B cell (primary cell): ENCODE results near the gene UNC13C. TPM values are rescaled to one million over a fixed set of nuclear protein-coding genes. Genes with fewer than 3 reads are reported as not detected.

Experiments used
- ATAC-seq: fragments of 200-7000 bp; cut with Tn5 transposase; one replicate; pipeline ENCODE4 v1.10.0; 2021; ENCODE audit warnings: low read depth, mild to moderate bottlenecking, moderate number of reproducible peaks, moderate library complexity
- CTCF ChIA-PET: fragments of 350-600 bp; sonication (Branson Sonifier 250); formaldehyde crosslinking; loops from one replicate; lab custom pipeline; 2021; ENCODE audit warnings: antibody characterized with exemption, inconsistent platforms; lab: Charles Lee
- POLR2A ChIA-PET: fragments of 350-600 bp; sonication (Branson Sonifier 250); formaldehyde crosslinking; loops from one replicate; lab custom pipeline; 2021; ENCODE audit warnings: antibody characterized with exemption; lab: Charles Lee
- DNase-seq: peaks from one replicate; pipeline ENCODE4 v3.0.0; 2013
- H2AFZ ChIP-seq: 2 replicates; pipeline ENCODE4 v1.6.1; 2012; ENCODE audit warnings: mild to moderate bottlenecking, low read depth, low read length; ENCODE audit not compliant: insufficient read depth, poor library complexity, severe bottlenecking
- H3K27ac ChIP-seq, 2 donors: 1 replicate in 1 of 2; 2 replicates in 1 of 2; pipeline ENCODE4 v1.5.1; 2012 to 2013; ENCODE audit warnings: low read length in 2 of 2, mild to moderate bottlenecking in 2 of 2, moderate library complexity in 1 of 2
- H3K27me3 ChIP-seq, 4 experiments: fragments of 200-600 bp in 1 of 4; sonication (generic) in 1 of 4; replicated peaks in 1 of 4; 1 replicate in 2 of 4; 2 replicates in 2 of 4; pipeline versions ENCODE4 v1.6.1 to v1.7.0; 2013 to 2016; ENCODE audit warnings: low read length in 3 of 4, mild to moderate bottlenecking in 2 of 4, mixed read lengths in 1 of 4, moderate library complexity in 1 of 4; ENCODE audit not compliant: insufficient read depth in 4 of 4, control insufficient read depth in 3 of 4; ENCODE audit errors: control extremely low read depth in 1 of 4
- H3K36me3 ChIP-seq, 2 experiments: replicated peaks in 1 of 2; 1 replicate in 1 of 2; 2 replicates in 1 of 2; pipeline versions ENCODE4 v1.6.1 to v1.7.1; 2013; ENCODE audit warnings: low read length in 1 of 2; ENCODE audit not compliant: insufficient read depth in 2 of 2, control insufficient read depth in 1 of 2; ENCODE audit errors: control extremely low read depth in 1 of 2, extremely low read depth in 1 of 2
- H3K4me1 ChIP-seq, 2 donors: fragments of 200-600 bp in 1 of 2; sonication (generic) in 1 of 2; 1 replicate in 1 of 2; 2 replicates in 1 of 2; pipeline versions ENCODE4 v1.5.1 to v1.6.1; 2013 to 2017; ENCODE audit warnings: low read length in 2 of 2; ENCODE audit not compliant: control insufficient read depth in 2 of 2, insufficient read depth in 2 of 2
- H3K4me2 ChIP-seq: replicated peaks from 2 replicates; pipeline ENCODE3; 2012; ENCODE audit warnings: mild to moderate bottlenecking, low read depth, low read length; ENCODE audit not compliant: poor library complexity, severe bottlenecking
- H3K4me3 ChIP-seq, 5 experiments: fragments of 200-600 bp in 1 of 5; sonication (generic) in 1 of 5; 1 replicate in 3 of 5; 2 replicates in 2 of 5; pipeline versions ENCODE4 v1.5.1 to v1.7.0; 2011 to 2016; ENCODE audit warnings: low read length in 4 of 5, mild to moderate bottlenecking in 4 of 5, low read depth in 2 of 5, control low read depth in 1 of 5, moderate library complexity in 1 of 5; ENCODE audit not compliant: insufficient read depth in 1 of 5; ENCODE audit errors: control extremely low read depth in 1 of 5, extremely low read depth in 1 of 5
- H3K79me2 ChIP-seq: fragments of 200-600 bp; sonication (generic); one replicate; pipeline ENCODE4 v1.6.0; 2016; ENCODE audit warnings: low read length; ENCODE audit not compliant: control insufficient read depth, insufficient read depth
- H3K9ac ChIP-seq: fragments of 200-600 bp; sonication (generic); 2 replicates; pipeline ENCODE4 v1.6.1; 2017; ENCODE audit warnings: mild to moderate bottlenecking, low read length, moderate library complexity
- H3K9me3 ChIP-seq, 3 donors: one replicate each; pipeline versions ENCODE4 v1.6.1 to v1.7.1; 2013; ENCODE audit warnings: low read length in 2 of 3; ENCODE audit not compliant: control insufficient read depth in 2 of 3, insufficient read depth in 1 of 3; ENCODE audit errors: control extremely low read depth in 1 of 3
- H4K20me1 ChIP-seq: 2 replicates; pipeline ENCODE4 v1.6.0; 2012; ENCODE audit warnings: mild to moderate bottlenecking, low read length; ENCODE audit not compliant: insufficient read depth, control insufficient read depth, poor library complexity, severe bottlenecking
- H3K27ac Mint-ChIP-seq: one replicate; pipeline ENCODE4 v1.8.0; 2021; ENCODE audit warnings: mixed read lengths
- H3K27me3 Mint-ChIP-seq: one replicate; pipeline ENCODE4 v1.8.0; 2021; ENCODE audit warnings: mixed read lengths
- H3K4me1 Mint-ChIP-seq: one replicate; pipeline ENCODE4 v1.8.0; 2021; ENCODE audit warnings: mixed read lengths
- H3K4me3 Mint-ChIP-seq: one replicate; pipeline ENCODE4 v1.8.0; 2021; ENCODE audit warnings: mixed read lengths
- H3K9me3 Mint-ChIP-seq: one replicate; pipeline ENCODE4 v1.8.0; 2022; ENCODE audit warnings: mixed read lengths; ENCODE audit not compliant: insufficient read depth
- CTCF ChIP-seq: fragments of 200-600 bp; IDR thresholded peaks from one replicate; pipeline ENCODE4 v1.8.0; 2022; ENCODE audit warnings: antibody characterized with exemption, mild to moderate bottlenecking
- EZH2 ChIP-seq: IDR thresholded peaks from 2 replicates; pipeline ENCODE4 v1.6.1; 2012; ENCODE audit warnings: borderline replicate concordance, low read depth, mild to moderate bottlenecking, moderate library complexity, low read length; ENCODE audit not compliant: insufficient read depth, poor library complexity, severe bottlenecking
- WGBS: methylation state at CpG from one replicate; pipeline ENCODE4 v1.1.5; 2013; ENCODE audit warnings: missing lambda C conversion rate; ENCODE audit not compliant: insufficient coverage; 5-methylcytosine and 5-hydroxymethylcytosine counted together
- intact Hi-C: fragments of 100-400 bp; cut with micrococcal nuclease; formaldehyde crosslinking; loops from one replicate; pipeline ENCODE4 v1.10.0; 2022
- polyA plus RNA-seq: library from polyadenylated mRNA; depleted of rRNA; stranded (reverse); fragments of >200 nt; gene quantifications from 2 replicates; pipeline ENCODE4 v1.2.3, GENCODE V29; 2012
- total RNA-seq, 2 donors: library from RNA; stranded (reverse); fragments of 120-200 nt in 1 of 2; gene quantifications; 1 replicate in 1 of 2; 2 replicates in 1 of 2; pipeline versions ENCODE4 v1.2.3 to v1.2.4, GENCODE V29; 2013 to 2022

Gene UNC13C
- total and polyA plus RNA-seq, 2 donors (not counting 1 experiment from before 2014, with no cell fraction given): not detected

GRCh38 chr15:54354341-54354740 lies 376.1 kb downstream of the UNC13C start:
- no peak overlapping the region for H3K4me3 Mint-ChIP-seq
- ChIA-PET POLR2A (no interaction called here), CTCF (no interaction called here)
- H3K4me1 ChIP-seq: no peaks in the 10 kb centered on the region
- no peak overlapping the region for H2AFZ ChIP-seq
- no peaks in the 10 kb centered on the region for H3K79me2 ChIP-seq
- no peak overlapping the region for H3K4me3 ChIP-seq
- peaks cover 0 to 4% (median 0%) of the 10 kb centered on the region in 3 donors for H3K9me3 ChIP-seq
- DNase-seq: no peak
- no peaks in the 10 kb centered on the region for H3K27me3 Mint-ChIP-seq
- no peaks in the 10 kb centered on the region for H3K4me1 Mint-ChIP-seq
- H3K27ac ChIP-seq: no peak overlapping the region
- no peaks in the 10 kb centered on the region for H3K36me3 ChIP-seq
- no peaks in the 10 kb centered on the region for H4K20me1 ChIP-seq
- no peak for TF ChIP-seq EZH2
- TF ChIP-seq CTCF: no peak
- no peak overlapping the region for H3K4me2 ChIP-seq
- WGBS: no CpG with 5 or more reads among the region's 1 CpG
- peaks cover 3% of the 10 kb centered on the region for H3K9me3 Mint-ChIP-seq
- H3K27me3 ChIP-seq: no peaks in the 10 kb centered on the region
- H3K9ac ChIP-seq: no peak overlapping the region
- no peak overlapping the region for H3K27ac Mint-ChIP-seq
- no peak for ATAC-seq
- intact Hi-C loops: no loop called here

GRCh38 chr15:54364961-54365360 lies 386.7 kb downstream of the UNC13C start:
- Histone ChIP-seq H2AFZ (no peak overlapping the region), H3K36me3 (no peaks in the 10 kb centered on the region), H3K4me2 (no peak overlapping the region), H4K20me1 (no peaks in the 10 kb centered on the region), H3K4me3 (no peak overlapping the region), H3K27ac (no peak overlapping the region), H3K4me1 (no peaks in the 10 kb centered on the region), H3K9ac (no peak overlapping the region), H3K27me3 (no peaks in the 10 kb centered on the region), H3K79me2 (no peaks in the 10 kb centered on the region), H3K9me3 (peaks cover 0 to 8% (median 0%) of the 10 kb centered on the region in 3 donors)
- intact Hi-C loops: no loop called here
- H3K9me3 Mint-ChIP-seq: peaks cover 20% of the 10 kb centered on the region
- ATAC-seq (no peak), DNase-seq (no peak)
- no peak overlapping the region for H3K27ac Mint-ChIP-seq
- WGBS: 64% methylated on average over 2 of the region's 3 CpGs
- POLR2A ChIA-PET: no interaction called here
- H3K27me3 Mint-ChIP-seq: no peaks in the 10 kb centered on the region
- CTCF ChIA-PET: no interaction called here
- H3K4me1 Mint-ChIP-seq: no peaks in the 10 kb centered on the region
- no peak overlapping the region for H3K4me3 Mint-ChIP-seq
- TF ChIP-seq EZH2 (no peak), CTCF (no peak)
